Activated T-helper 2 cell treated with anti-CD3 and anti-CD28 coated beads, Interferon-gamma antibody, Interleukin-2, Interleukin-4, amounts not matched to agents 10 μg/mL and 5 μg/mL and 100 μg/mL, durations not matched to agents 14 hours and 24 hours and 36 hours (primary cell): Measurements from ENCODE around the gene ATP8B3. TPM values are rescaled to one million over a fixed set of nuclear protein-coding genes. Genes with fewer than 3 reads are reported as not detected.

Experiments
- DNase-seq: peaks from one replicate; pipeline ENCODE4 v3.0.0; 2021; ENCODE audit warnings: low spot score
- H3K27ac Mint-ChIP-seq: one replicate; pipeline ENCODE4 v1.8.0; 2021; ENCODE audit warnings: mixed read lengths
- H3K27me3 Mint-ChIP-seq: one replicate; pipeline ENCODE4 v1.8.0; 2021; ENCODE audit warnings: low read depth, mixed read lengths
- H3K36me3 Mint-ChIP-seq: one replicate; pipeline ENCODE4 v1.8.0; 2021; ENCODE audit warnings: low read depth, mixed read lengths
- H3K4me1 Mint-ChIP-seq: one replicate; pipeline ENCODE4 v1.8.0; 2021; ENCODE audit warnings: low read depth, mixed read lengths
- H3K4me3 Mint-ChIP-seq: one replicate; pipeline ENCODE4 v1.8.0; 2021; ENCODE audit warnings: low read depth, mild to moderate bottlenecking, moderate library complexity, mixed read lengths
- H3K9me3 Mint-ChIP-seq: one replicate; pipeline ENCODE4 v1.8.0; 2021; ENCODE audit warnings: mixed read lengths
- intact Hi-C: fragments of 100-400 bp; cut with micrococcal nuclease; formaldehyde crosslinking; loops from one replicate; pipeline ENCODE4 v1.15.1; 2023
- total RNA-seq: library from RNA; stranded (reverse); gene quantifications from 2 replicates; pipeline ENCODE4 v1.2.3, GENCODE V29; 2022

ATP8B3 gene
- total RNA-seq, 1 donor from 2014 or later: 11.3 TPM

DNA sequence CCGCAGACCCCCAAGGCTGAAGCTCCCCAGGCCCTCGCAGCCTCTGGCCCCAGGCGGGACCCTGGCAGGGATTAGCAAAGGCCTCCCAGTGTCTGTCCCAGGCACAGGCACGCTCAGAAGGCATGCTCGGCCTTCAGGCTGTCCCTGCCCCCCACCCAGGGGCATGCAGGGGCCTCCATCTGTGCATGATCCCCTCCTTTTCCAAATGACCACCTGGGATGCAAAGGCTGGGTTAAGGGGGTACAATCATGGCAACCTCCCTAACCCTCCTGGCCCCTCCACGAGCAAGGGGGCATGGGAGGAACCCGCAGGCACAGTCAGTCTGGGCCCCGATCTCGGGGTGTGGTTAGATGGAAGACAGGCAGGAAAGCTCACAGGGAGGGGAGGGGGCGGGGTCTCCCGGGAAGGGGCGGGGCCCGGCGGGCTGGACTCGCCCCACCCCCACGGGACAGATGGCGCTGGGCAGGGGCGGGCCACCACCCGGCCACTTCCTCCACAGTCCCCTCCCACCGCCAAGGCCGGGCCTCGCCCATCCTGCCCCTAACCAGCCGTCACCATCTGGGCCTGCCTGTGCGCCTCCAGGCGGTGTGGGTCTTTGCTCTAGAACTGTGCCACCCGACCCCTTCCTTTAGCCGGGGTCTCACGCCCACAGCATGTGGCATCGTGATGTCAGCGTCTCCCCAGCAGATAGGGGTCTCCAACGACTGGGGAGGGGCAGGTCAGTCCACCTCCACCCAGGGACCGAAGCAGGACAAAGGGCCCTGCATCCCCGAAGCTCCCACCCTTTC, 43.2 kb upstream of the ATP8B3 start:
- H3K27ac Mint-ChIP-seq: peak overlapping the region; percentile 83
- H3K27me3 Mint-ChIP-seq: no peaks in the 10 kb centered on the region
- DNase-seq: peak; percentile 89
- intact Hi-C loops: loop anchor here (1.0 kb wide), 1 partner anchor 8 kb away; the partner anchor contains the start of gene KLF16
- peak overlapping the region; percentile 80 for H3K4me3 Mint-ChIP-seq
- peaks cover 18% of the 10 kb centered on the region for H3K4me1 Mint-ChIP-seq
- H3K36me3 Mint-ChIP-seq: peaks cover 5% of the 10 kb centered on the region
- no peaks in the 10 kb centered on the region for H3K9me3 Mint-ChIP-seq

DNA sequence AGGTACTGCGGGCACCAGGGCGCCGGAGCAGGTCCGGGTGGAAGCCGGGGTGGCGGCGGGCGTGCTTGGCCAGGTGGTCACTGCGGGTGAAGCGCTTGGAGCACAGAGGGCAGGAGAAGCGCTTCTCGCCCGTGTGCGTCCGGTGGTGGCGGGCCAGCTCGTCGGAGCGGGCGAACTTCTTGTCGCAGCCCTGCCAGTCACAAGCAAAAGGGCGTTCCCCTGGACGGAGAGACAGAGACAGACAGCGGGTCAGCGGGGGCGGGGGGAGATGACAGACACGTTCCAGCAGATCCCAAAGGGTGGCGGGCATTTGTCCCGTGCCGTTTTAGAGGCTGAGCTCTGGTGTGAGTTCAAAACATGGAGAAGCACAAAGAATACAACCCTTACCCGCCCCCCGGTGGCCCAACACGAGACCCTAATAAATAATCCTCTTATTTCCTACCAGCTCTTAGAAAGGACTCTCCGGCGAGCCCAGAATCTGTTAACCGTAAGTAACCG, 42.5 kb upstream of the ATP8B3 start:
- H3K9me3 Mint-ChIP-seq: no peaks in the 10 kb centered on the region
- peaks cover 23% of the 10 kb centered on the region for H3K4me1 Mint-ChIP-seq
- DNase-seq: no peak

DNA sequence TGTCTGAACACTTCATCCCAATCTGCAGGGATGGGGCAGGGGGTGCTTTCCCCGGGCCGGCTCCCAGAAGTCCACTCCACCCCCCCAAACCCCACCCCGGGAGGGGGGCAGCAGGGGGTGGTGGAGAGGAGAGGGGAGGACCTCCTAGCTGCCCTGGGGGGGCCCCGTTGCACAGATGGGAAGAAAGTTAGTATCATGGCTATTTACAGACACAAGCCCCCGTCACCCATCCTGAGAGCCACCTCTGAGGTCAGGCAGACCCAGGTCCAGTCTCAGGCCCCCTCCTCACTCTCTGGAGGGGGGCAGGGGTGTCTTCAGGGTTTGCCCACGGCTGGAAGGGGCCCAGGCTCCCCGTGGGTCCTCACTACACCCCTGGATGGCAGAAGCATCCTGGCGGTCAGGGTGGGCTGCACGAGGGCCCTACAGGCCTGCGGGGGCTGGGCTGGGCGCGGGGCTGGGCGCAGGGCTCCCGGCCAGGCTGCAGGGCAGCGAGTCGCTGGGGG, 42.0 kb upstream of the ATP8B3 start:
- no peaks in the 10 kb centered on the region for H3K9me3 Mint-ChIP-seq
- H3K27ac Mint-ChIP-seq: no peak overlapping the region
- intact Hi-C loops: no loop called here
- DNase-seq: no peak
- H3K27me3 Mint-ChIP-seq: no peaks in the 10 kb centered on the region
- H3K4me1 Mint-ChIP-seq: peaks cover 20% of the 10 kb centered on the region
- peaks cover 10% of the 10 kb centered on the region for H3K36me3 Mint-ChIP-seq
- no peak overlapping the region for H3K4me3 Mint-ChIP-seq

More for the DNA sequence above, 42.5 kb upstream of the ATP8B3 start:
- peak overlapping the region; percentile 83 for H3K27ac Mint-ChIP-seq
- intact Hi-C loops: loop anchor here (1.0 kb wide), 1 partner anchor 9 kb away; the partner anchor contains the start of gene KLF16
- peaks cover 10% of the 10 kb centered on the region for H3K36me3 Mint-ChIP-seq
- no peaks in the 10 kb centered on the region for H3K27me3 Mint-ChIP-seq
- peak overlapping the region; percentile 76 for H3K4me3 Mint-ChIP-seq

DNA sequence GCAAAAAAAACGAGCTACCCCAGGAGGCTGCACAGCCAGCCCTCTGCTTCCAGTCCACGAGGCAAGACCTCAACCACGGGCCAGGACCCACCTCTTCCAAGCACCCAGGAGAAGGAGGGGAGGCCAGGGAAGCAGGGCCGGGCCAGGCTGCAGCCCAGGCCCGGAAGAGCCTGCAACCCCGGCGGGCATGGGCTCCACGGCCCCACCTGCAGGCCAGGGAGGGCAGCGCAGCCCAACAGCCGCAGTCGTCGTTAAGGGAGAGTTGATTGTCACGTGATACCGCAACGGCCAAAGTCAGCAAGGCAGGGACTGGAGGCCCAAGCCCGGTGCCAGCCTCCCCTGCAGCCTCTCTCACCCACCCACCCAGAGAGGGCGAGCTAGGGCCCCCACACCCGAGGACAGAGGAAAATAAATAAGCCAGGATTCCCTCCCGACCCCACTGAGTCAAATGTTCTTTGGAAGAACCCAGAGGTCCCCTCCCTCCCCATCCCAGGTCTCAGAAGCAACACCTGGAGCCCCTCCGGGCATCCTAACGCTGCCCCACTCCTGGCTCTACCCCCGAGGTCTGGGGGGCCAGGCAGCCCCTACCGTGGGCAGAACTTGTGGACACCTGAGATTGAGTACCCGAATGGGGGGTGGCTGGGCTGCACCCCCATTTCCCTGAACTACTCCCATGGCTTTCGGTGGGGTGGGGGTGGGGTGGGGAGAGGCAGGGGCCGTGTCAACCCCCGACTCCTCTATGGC, 41.4 kb upstream of the ATP8B3 start:
- Mint-ChIP-seq H3K9me3 (no peaks in the 10 kb centered on the region), H3K4me3 (peak overlapping the region; percentile 66), H3K27me3 (no peaks in the 10 kb centered on the region), H3K27ac (peak overlapping the region; percentile 93), H3K36me3 (peaks cover 10% of the 10 kb centered on the region), H3K4me1 (peaks cover 21% of the 10 kb centered on the region)
- intact Hi-C loops: no loop called here
- peak; percentile 84 for DNase-seq

DNA sequence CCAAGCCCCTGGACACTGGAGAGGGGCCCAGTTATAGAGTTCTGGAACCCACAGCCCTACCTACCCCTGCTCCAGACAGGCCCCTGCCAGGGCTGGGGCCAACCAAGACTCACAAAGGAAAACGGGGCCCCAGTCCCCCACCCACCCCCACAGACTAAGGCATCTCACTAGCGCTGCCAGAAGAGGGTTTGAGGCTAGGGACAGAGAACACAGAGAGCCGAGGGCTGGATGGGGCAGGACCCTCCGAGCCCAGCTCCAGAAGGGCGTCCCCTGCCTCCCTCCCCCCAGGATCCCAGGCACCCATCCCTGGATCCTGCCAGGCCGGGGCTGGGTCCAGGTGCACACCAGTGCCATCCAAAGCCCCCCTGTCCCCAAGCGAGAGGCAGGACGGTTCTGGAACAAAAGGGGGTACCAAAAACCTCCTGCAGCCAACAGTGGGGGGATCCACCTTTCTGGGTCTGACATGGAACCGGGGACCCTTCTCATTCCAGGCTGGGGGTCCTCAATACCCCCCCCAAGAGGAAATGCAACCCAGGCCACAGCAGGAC, 40.6 kb upstream of the ATP8B3 start:
- intact Hi-C loops: no loop called here
- no peak overlapping the region for H3K27ac Mint-ChIP-seq
- no peaks in the 10 kb centered on the region for H3K27me3 Mint-ChIP-seq
- no peak for DNase-seq
- H3K4me1 Mint-ChIP-seq: peaks cover 21% of the 10 kb centered on the region
- no peak overlapping the region for H3K4me3 Mint-ChIP-seq
- peaks cover 10% of the 10 kb centered on the region for H3K36me3 Mint-ChIP-seq
- no peaks in the 10 kb centered on the region for H3K9me3 Mint-ChIP-seq

- Mint-ChIP-seq H3K4me3 (no peak overlapping the region), H3K36me3 (peaks cover 16% of the 10 kb centered on the region), H3K27me3 (no peaks in the 10 kb centered on the region), H3K4me1 (peaks cover 28% of the 10 kb centered on the region), H3K27ac (no peak overlapping the region), H3K9me3 (no peaks in the 10 kb centered on the region)
- intact Hi-C loops: no loop called here
- no peak for DNase-seq
These were observed 39.8 kb upstream of the ATP8B3 start for GRCh38 chr19:1851654-1852580.

DNA sequence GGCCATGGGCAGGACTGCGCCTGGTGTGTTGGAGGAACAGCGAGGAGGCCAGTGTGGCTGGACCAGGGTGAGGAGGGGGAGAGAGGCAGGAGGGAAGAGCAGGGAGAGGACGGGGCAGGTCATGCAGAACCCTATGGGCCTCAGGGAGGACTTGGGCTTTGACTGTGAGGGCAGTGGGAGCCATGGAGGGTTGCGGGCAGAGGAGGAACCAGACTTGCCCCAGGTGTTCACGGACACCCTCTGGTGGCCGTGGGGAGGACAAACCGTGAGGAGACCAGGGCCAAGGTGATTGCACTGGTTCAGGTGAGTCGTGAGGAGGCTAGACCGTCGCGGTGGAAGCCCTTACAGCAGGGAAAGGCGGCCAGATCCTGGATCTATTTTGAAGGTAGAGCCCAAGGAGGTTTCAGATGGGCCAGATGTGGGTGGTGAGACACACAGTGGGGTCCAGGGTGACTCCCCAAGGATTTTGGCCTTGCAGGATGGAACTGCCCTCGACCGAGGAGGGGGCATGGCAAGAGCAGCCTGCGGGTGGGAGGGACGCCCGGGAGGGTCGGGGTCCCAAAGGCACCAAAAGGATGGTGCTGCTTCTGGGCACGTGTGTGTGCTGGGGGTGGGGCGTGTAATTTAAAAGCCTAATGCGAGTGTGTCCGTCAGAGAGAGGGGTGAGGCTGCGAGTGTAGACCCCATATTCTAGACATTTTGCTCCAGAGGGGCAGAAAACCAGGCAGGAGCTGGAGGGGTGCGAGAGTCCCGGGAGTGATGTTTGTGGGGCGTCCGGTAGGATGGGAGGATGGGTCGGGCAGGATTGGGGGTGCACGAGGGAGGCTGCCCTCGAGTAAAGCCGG, 39.0 kb upstream of the ATP8B3 start:
- no peaks in the 10 kb centered on the region for H3K9me3 Mint-ChIP-seq
- H3K36me3 Mint-ChIP-seq: peaks cover 20% of the 10 kb centered on the region
- no peak overlapping the region for H3K27ac Mint-ChIP-seq
- intact Hi-C loops: no loop called here
- H3K4me1 Mint-ChIP-seq: peaks cover 35% of the 10 kb centered on the region
- no peaks in the 10 kb centered on the region for H3K27me3 Mint-ChIP-seq
- H3K4me3 Mint-ChIP-seq: no peak overlapping the region
- no peak for DNase-seq

DNA sequence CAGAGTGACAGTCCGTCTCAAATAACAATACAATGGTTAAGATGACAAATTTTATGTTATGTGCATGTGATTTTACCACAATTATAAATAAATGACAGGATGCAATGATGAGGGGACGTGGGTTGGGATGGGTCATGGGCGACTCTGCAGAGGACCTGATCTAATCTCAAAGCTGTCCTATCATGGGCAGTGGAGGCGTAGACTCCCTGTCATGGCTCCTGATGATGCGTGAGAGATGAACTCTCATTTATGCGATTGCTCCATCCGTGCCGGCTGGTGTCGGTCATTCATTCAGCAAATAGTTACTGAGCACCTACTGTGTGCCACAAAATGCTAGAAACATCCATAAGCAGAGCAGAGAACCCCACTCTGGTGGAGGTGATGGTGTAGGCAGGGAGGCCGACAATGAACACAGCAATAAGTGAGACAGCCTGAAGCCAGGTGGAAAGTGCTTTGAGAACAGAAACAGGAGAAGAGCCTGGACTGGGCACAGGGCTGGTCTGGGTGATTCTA, 37.9 kb upstream of the ATP8B3 start:
- peak overlapping the region; percentile 18 for H3K27ac Mint-ChIP-seq
- peaks cover 36% of the 10 kb centered on the region for H3K4me1 Mint-ChIP-seq
- no peaks in the 10 kb centered on the region for H3K27me3 Mint-ChIP-seq
- no peak overlapping the region for H3K4me3 Mint-ChIP-seq
- peaks cover 22% of the 10 kb centered on the region for H3K36me3 Mint-ChIP-seq
- DNase-seq: no peak
- no peaks in the 10 kb centered on the region for H3K9me3 Mint-ChIP-seq
- intact Hi-C loops: no loop called here

GRCh38 chr19:1849132-1849474, 37.0 kb upstream of the ATP8B3 start:
- peak overlapping the region; percentile 69 for H3K27ac Mint-ChIP-seq
- H3K27me3 Mint-ChIP-seq: no peaks in the 10 kb centered on the region
- peaks cover 22% of the 10 kb centered on the region for H3K36me3 Mint-ChIP-seq
- DNase-seq: no peak
- intact Hi-C loops: no loop called here
- peaks cover 35% of the 10 kb centered on the region for H3K4me1 Mint-ChIP-seq
- H3K4me3 Mint-ChIP-seq: peak overlapping the region; percentile 64
- H3K9me3 Mint-ChIP-seq: no peaks in the 10 kb centered on the region

GRCh38 chr19:1848399-1849131, 36.5 kb upstream of the ATP8B3 start, which contains the start of gene REXO1:
Gene REXO1, minus strand, starts transcription at chr19:1848483. Its CDS starts 125 bp downstream, at chr19:1848358.
- Mint-ChIP-seq H3K27me3 (no peaks in the 10 kb centered on the region), H3K27ac (peak within 1 kb of the TSS; percentile 93), H3K4me3 (peak within 1 kb of the TSS; percentile 95), H3K9me3 (no peaks in the 10 kb centered on the region), H3K4me1 (peaks cover 35% of the 10 kb centered on the region), H3K36me3 (peaks cover 22% of the 10 kb centered on the region)
- DNase-seq: peak; percentile 96
- intact Hi-C loops: no loop called here
